Mammary epithelial cell (primary cell): ENCODE results near the gene SMAD1.

Source experiments
- CTCF ChIP-seq, 2 donors: IDR thresholded peaks in 1 of 2; conservative IDR thresholded peaks in 1 of 2; 2 replicates each; pipeline ENCODE4 v1.5.1; 2011 to 2012; ENCODE audit warnings: inconsistent platforms in 2 of 2, low read length in 2 of 2, mild to moderate bottlenecking in 2 of 2, control low read depth in 1 of 2, low read depth in 1 of 2; ENCODE audit not compliant: insufficient read depth in 1 of 2; ENCODE audit errors: extremely low read depth in 1 of 2
- EZH2 ChIP-seq: IDR thresholded peaks from 2 replicates; pipeline ENCODE4 v1.6.1; 2012; ENCODE audit warnings: low read length, inconsistent platforms, borderline replicate concordance

GRCh38 chr4:145567516-145567915 lies 85.9 kb downstream of the SMAD1 start:
- TF ChIP-seq CTCF (conservative IDR thresholded peaks at IDR 0.05 in 1 of 2, IDR thresholded peaks at IDR 0.05 in 1 of 2; ENCODE audit: extremely low read depth in 1 of 2, insufficient read depth in 1 of 2, low read depth in 1 of 2, low read length in 2 of 2): no peak
- no peak for TF ChIP-seq EZH2
